H1 (cell line): ENCODE data around the gene OGFOD2. TPM values are rescaled to one million over a fixed set of nuclear protein-coding genes. Genes with fewer than 3 reads are reported as not detected.
A peak's percentile ranks its signal among the peaks of the same experiment; 100 is the strongest.

Experiments
- CTCF ChIA-PET: fragments of 300-600 bp; sonication (Branson Sonifier 250); formaldehyde crosslinking; loops from one replicate; lab custom pipeline; 2021; ENCODE audit not compliant: partially characterized antibody; lab: Charles Lee
- POLR2A ChIA-PET: fragments of 300-600 bp; sonication (Branson Sonifier 250); formaldehyde crosslinking; loops from one replicate; lab custom pipeline; 2021; ENCODE audit warnings: inconsistent platforms; ENCODE audit not compliant: partially characterized antibody; lab: Charles Lee
- DNase-seq, 2 experiments: peaks; one replicate each; pipeline versions ENCODE4 v3.0.0 to v3.0.0-alpha.2; 2010 to 2022; ENCODE audit warnings: low spot score in 2 of 2, low read depth in 1 of 2, mixed read lengths in 1 of 2
- FAIRE-seq: peaks from 2 replicates; lab custom pipeline; 2011; peaks lifted over from hg19 to GRCh38; lab: Jason Lieb, UNC
- H2AFZ ChIP-seq: 2 replicates; pipeline ENCODE4 v1.8.1; 2012; ENCODE audit warnings: low read length, inconsistent platforms
- H2AK5ac ChIP-seq: 2 replicates; pipeline ENCODE4 v1.6.1; 2013; ENCODE audit warnings: low read depth, low read length
- H2BK120ac ChIP-seq: replicated peaks from 2 replicates; pipeline ENCODE3; 2013; ENCODE audit warnings: low read depth, low read length, inconsistent platforms
- H2BK12ac ChIP-seq: 2 replicates; pipeline ENCODE4 v1.6.1; 2013; ENCODE audit warnings: low read depth, low read length
- H2BK15ac ChIP-seq: 2 replicates; pipeline ENCODE4 v1.6.1; 2013; ENCODE audit warnings: low read length
- H2BK20ac ChIP-seq: 2 replicates; pipeline ENCODE4 v1.6.1; 2013; ENCODE audit warnings: low read length
- H2BK5ac ChIP-seq: 2 replicates; pipeline ENCODE4 v1.6.1; 2013; ENCODE audit warnings: low read depth, low read length
- H3K14ac ChIP-seq: 2 replicates; pipeline ENCODE4 v1.6.1; 2013; ENCODE audit warnings: inconsistent platforms; ENCODE audit not compliant: insufficient read length
- H3K18ac ChIP-seq: 2 replicates; pipeline ENCODE4 v1.6.1; 2013; ENCODE audit warnings: low read length; ENCODE audit errors: extremely low read depth
- H3K23ac ChIP-seq: 2 replicates; pipeline ENCODE4 v1.6.1; 2013; ENCODE audit warnings: inconsistent platforms; ENCODE audit not compliant: insufficient read length
- H3K23me2 ChIP-seq: 2 replicates; pipeline ENCODE4 v1.6.1; 2013; ENCODE audit warnings: low read depth, low read length
- H3K27ac ChIP-seq: 2 replicates; pipeline ENCODE4 v1.6.1; 2011; ENCODE audit warnings: low read depth, low read length, inconsistent platforms
- H3K27me3 ChIP-seq, 4 experiments: replicated peaks in 1 of 4; 1 replicate in 1 of 4; 2 replicates in 3 of 4; pipeline versions ENCODE4 v1.6.1 to v1.8.1; 2011 to 2013; ENCODE audit warnings: low read length in 3 of 4, mild to moderate bottlenecking in 3 of 4, inconsistent platforms in 2 of 4, mixed read lengths in 2 of 4, moderate library complexity in 1 of 4; ENCODE audit not compliant: control insufficient read depth in 3 of 4, insufficient read depth in 3 of 4; ENCODE audit errors: extremely low read depth in 1 of 4
- H3K36me3 ChIP-seq, 4 experiments: 2 replicates each; pipeline versions ENCODE4 v1.6.1 to v1.8.1; 2011 to 2013; ENCODE audit warnings: mild to moderate bottlenecking in 4 of 4, low read length in 3 of 4, moderate library complexity in 2 of 4, control low read depth in 1 of 4, inconsistent platforms in 1 of 4; ENCODE audit not compliant: insufficient read depth in 4 of 4, control insufficient read depth in 2 of 4
- H3K4ac ChIP-seq: replicated peaks from 2 replicates; pipeline ENCODE3; 2013; ENCODE audit warnings: low read length, low read depth, mixed read lengths, inconsistent platforms; ENCODE audit not compliant: insufficient read length
- H3K4me1 ChIP-seq, 4 experiments: replicated peaks in 1 of 4; 1 replicate in 1 of 4; 2 replicates in 3 of 4; pipeline versions ENCODE4 v1.6.1 to v1.8.1; 2011 to 2013; ENCODE audit warnings: low read length in 3 of 4, inconsistent platforms in 2 of 4, mixed read lengths in 1 of 4; ENCODE audit not compliant: insufficient read depth in 4 of 4, control insufficient read depth in 3 of 4
- H3K4me2 ChIP-seq, 2 experiments: 2 replicates each; pipeline versions ENCODE4 v1.6.1 to v1.8.1; 2011 to 2013; ENCODE audit warnings: low read depth in 2 of 2, low read length in 2 of 2, control low read depth in 1 of 2, inconsistent platforms in 1 of 2, mild to moderate bottlenecking in 1 of 2; ENCODE audit not compliant: insufficient read depth in 1 of 2
- H3K4me3 ChIP-seq, 4 experiments: fragments of 200-600, 300-600 bp in 1 of 4; sonication (generic), shearing (Covaris generic), sonication (Bioruptor Twin) in 1 of 4; 2 replicates each; pipeline versions ENCODE4 v1.5.1 to v1.8.1; 2011 to 2016; ENCODE audit warnings: low read length in 4 of 4, low read depth in 3 of 4, control low read depth in 2 of 4, inconsistent platforms in 2 of 4, mild to moderate bottlenecking in 2 of 4, mixed read lengths in 1 of 4, moderate library complexity in 1 of 4; ENCODE audit not compliant: insufficient read depth in 2 of 4; ENCODE audit errors: extremely low read depth in 1 of 4
- H3K56ac ChIP-seq: replicated peaks from 2 replicates; pipeline ENCODE3; 2013; ENCODE audit warnings: low read depth, mild to moderate bottlenecking, mixed read lengths, low read length, inconsistent platforms; ENCODE audit not compliant: insufficient read length
- H3K79me1 ChIP-seq: 2 replicates; pipeline ENCODE4 v1.6.1; 2013; ENCODE audit warnings: low read depth, low read length, control low read depth
- H3K79me2 ChIP-seq, 2 experiments: 2 replicates each; pipeline versions ENCODE4 v1.6.1 to v1.8.1; 2012 to 2013; ENCODE audit warnings: low read length in 2 of 2, mild to moderate bottlenecking in 2 of 2, inconsistent platforms in 1 of 2; ENCODE audit not compliant: insufficient read depth in 2 of 2, control insufficient read depth in 1 of 2
- H3K9ac ChIP-seq, 4 experiments: replicated peaks in 1 of 4; 1 replicate in 1 of 4; 2 replicates in 3 of 4; pipeline versions ENCODE4 v1.6.1 to v1.8.1; 2011 to 2013; ENCODE audit warnings: low read depth in 3 of 4, low read length in 3 of 4, control low read depth in 2 of 4, mild to moderate bottlenecking in 2 of 4, moderate library complexity in 2 of 4, inconsistent platforms in 1 of 4; ENCODE audit errors: extremely low read depth in 1 of 4
- H3K9me3 ChIP-seq, 2 experiments: 2 replicates each; pipeline versions ENCODE4 v1.6.1 to v1.8.1; 2012 to 2013; ENCODE audit warnings: mild to moderate bottlenecking in 2 of 2, moderate library complexity in 2 of 2, control low read depth in 1 of 2, inconsistent platforms in 1 of 2, low read depth in 1 of 2, low read length in 1 of 2, mixed read lengths in 1 of 2; ENCODE audit not compliant: insufficient read depth in 2 of 2
- H4K20me1 ChIP-seq, 2 experiments: replicated peaks in 1 of 2; 2 replicates each; pipeline versions ENCODE3 to v1.8.1; 2011 to 2013; ENCODE audit warnings: inconsistent platforms in 2 of 2, low read length in 2 of 2, mild to moderate bottlenecking in 1 of 2; ENCODE audit not compliant: insufficient read depth in 2 of 2, control insufficient read depth in 1 of 2
- H4K5ac ChIP-seq: 2 replicates; pipeline ENCODE4 v1.6.1; 2013; ENCODE audit warnings: low read length, low read depth, mixed read lengths, inconsistent platforms; ENCODE audit not compliant: insufficient read length
- H4K8ac ChIP-seq: 2 replicates; pipeline ENCODE4 v1.8.0; 2013; ENCODE audit warnings: mild to moderate bottlenecking, moderate library complexity, low read length, inconsistent platforms; ENCODE audit not compliant: insufficient read depth; ENCODE audit errors: extremely low read depth
- H4K91ac ChIP-seq: replicated peaks from 2 replicates; pipeline ENCODE3; 2013; ENCODE audit warnings: low read length, mixed read lengths, inconsistent platforms; ENCODE audit not compliant: insufficient read length
- CBX5 ChIP-seq: fragments of 300-800, 300-1000 bp; sonication (generic); IDR thresholded peaks from 2 replicates; pipeline ENCODE4 v1.7.1; 2016; ENCODE audit warnings: antibody characterized with exemption, low read length, low read depth
- CTBP2 ChIP-seq: IDR thresholded peaks from 2 replicates; pipeline ENCODE4 v1.7.0; 2011; ENCODE audit warnings: borderline replicate concordance, mild to moderate bottlenecking, moderate library complexity, mixed read lengths, low read length; ENCODE audit not compliant: insufficient read depth, insufficient read length
- EGR1 ChIP-seq: IDR thresholded peaks from 2 replicates; pipeline ENCODE4 v1.6.1; 2011; ENCODE audit warnings: low read depth, low read length, borderline replicate concordance
- HDAC6 ChIP-seq: IDR thresholded peaks from one replicate; pipeline ENCODE4 v1.7.1; 2012; ENCODE audit warnings: low read depth, mild to moderate bottlenecking, inconsistent platforms, low read length, moderate library complexity
- MAFK ChIP-seq: IDR thresholded peaks from 2 replicates; pipeline ENCODE4 v1.6.1; 2012; ENCODE audit warnings: low read depth, mild to moderate bottlenecking, improper control_type of control experiment, low read length
- SIX5 ChIP-seq: IDR thresholded peaks from 2 replicates; pipeline ENCODE4 v1.6.1; 2011; ENCODE audit warnings: mild to moderate bottlenecking, low read depth, low read length
- WGBS, 2 experiments: shearing (Covaris generic) in 1 of 2; methylation state at CpG; one replicate each; pipeline versions ENCODE4 v1.1.6 to v1.1.7; 2013 to 2015; ENCODE audit warnings: low lambda C conversion rate in 2 of 2, mixed read lengths in 2 of 2, inconsistent platforms in 1 of 2, low coverage in 1 of 2, missing lambda C conversion rate in 1 of 2; ENCODE audit not compliant: insufficient replicate concordance in 2 of 2, insufficient coverage in 1 of 2, insufficient read length in 1 of 2; ENCODE audit errors: extremely low coverage in 1 of 2, missing lambda C conversion rate in 1 of 2; 5-methylcytosine and 5-hydroxymethylcytosine counted together
- polyA plus RNA-seq, 7 experiments: library from polyadenylated mRNA; depleted of rRNA in 3 of 7; stranded (reverse) in 5 of 7; unstranded in 2 of 7; fragments of >200 nt in 5 of 7; fragments of 200-250 nt in 2 of 7; gene quantifications; 1 replicate in 5 of 7; 2 replicates in 1 of 7; 4 replicates in 1 of 7; pipeline versions ENCODE4 v1.2.1 to v1.2.3, GENCODE V29; 2011 to 2013; ENCODE audit warnings: missing spikeins in 2 of 7, mixed read lengths in 2 of 7
- total RNA-seq: library from RNA; stranded (reverse); fragmentation: NEBNext Ultra II Directional; extraction: Animal tissue kit (Norgen Biotek cat#: 25700); gene quantifications from 2 replicates; pipeline ENCODE4 v1.2.1, GENCODE V29; 2021

OGFOD2 gene
- total and polyA plus RNA-seq, 2 of the 8 experiments (the other 6 are each of a cell fraction or from before 2014, with no cell fraction given): 17.3 to 20.3 TPM

DNA sequence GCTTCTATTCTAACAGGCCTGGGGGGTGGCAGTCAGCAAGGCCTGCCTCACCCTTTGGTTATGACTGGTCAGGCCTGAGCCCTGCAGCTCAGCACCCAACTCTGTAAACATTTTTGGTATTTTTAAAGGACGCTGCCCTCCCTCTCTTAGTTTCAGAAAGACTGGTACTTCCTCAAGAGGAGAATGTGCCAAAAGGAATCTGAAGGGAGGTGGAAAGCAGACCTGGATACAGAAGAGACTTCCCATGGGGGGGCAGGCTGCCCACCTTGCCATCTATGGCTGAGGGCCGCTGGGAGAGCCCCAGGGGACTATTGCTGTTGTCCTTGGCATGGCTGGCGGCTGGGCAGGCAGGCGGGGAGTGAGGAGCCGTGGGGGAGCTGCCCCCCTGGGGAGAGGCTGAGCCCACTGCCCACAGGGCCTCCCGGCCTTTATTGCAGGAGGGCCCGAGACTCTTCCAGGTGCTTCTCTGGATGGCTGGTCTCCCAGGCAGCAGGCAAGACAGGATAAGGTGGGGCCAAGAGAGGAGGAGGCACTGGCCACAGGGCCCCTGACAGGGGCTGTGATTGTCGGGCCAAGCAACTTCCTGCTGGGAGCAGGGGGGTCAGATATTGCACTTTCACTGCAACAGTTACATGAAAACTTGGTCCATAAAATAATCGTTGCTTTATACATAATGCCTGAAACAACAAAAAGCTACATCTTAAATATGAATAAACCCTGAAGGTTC lies 8.9 kb downstream of the OGFOD2 start:
- Histone ChIP-seq H3K79me1 (peaks cover 3% of the 10 kb centered on the region; the same call in 1 of the 2 replicates), H3K4me1 (peaks cover 0 to 14% (median 8%) of the 10 kb centered on the region in 4 experiments; a peak in 6 of 7 replicates), H2BK120ac (no peak overlapping the region), H4K20me1 (peaks cover 0 to 7% of the 10 kb centered on the region in 2 experiments), H4K91ac (no peak overlapping the region), H4K5ac (no peak overlapping the region), H3K9me3 (no peaks in the 10 kb centered on the region), H2BK12ac (no peak overlapping the region), H3K27ac (no peak overlapping the region), H3K23me2 (peaks cover 16% of the 10 kb centered on the region; the same call in 1 of the 2 replicates), H3K4ac (no peak overlapping the region), H3K56ac (no peak overlapping the region), H2AFZ (no peak overlapping the region), H2AK5ac (no peak overlapping the region), H3K27me3 (no peaks in the 10 kb centered on the region), H3K4me3 (no peak overlapping the region), H2BK5ac (no peak overlapping the region), H2BK20ac (no peak overlapping the region), H2BK15ac (no peak overlapping the region), H3K36me3 (peaks cover 0 to 6% (median 1%) of the 10 kb centered on the region in 4 experiments; a peak in 2 of 8 replicates), H4K8ac (peak overlapping the region; percentile 63; the same call in 1 of the 2 replicates), H3K9ac (no peak overlapping the region), H3K4me2 (no peak overlapping the region; a peak in 1 of 4 replicates), H3K23ac (no peak overlapping the region), H3K79me2 (peaks cover 0 to 2% of the 10 kb centered on the region in 2 experiments; a peak in 1 of 4 replicates), H3K14ac (no peak overlapping the region), H3K18ac (no peak overlapping the region)
- CTCF ChIA-PET: interaction anchor here (0.6 to 1.8 kb wide), 7 partner anchors 17 to 224 kb away, joined by 3 to 6 read pairs (median 3); no protein-coding TSS in a partner anchor
- no peak for FAIRE-seq
- no peak for DNase-seq
- POLR2A ChIA-PET: interaction anchor here (0.9 to 3.3 kb wide), 8 partner anchors 8 to 34 kb away, joined by 3 to 15 read pairs (median 3); partner anchors contain the start of genes ABCB9 and OGFOD2
- WGBS, 2 experiments: 89% methylated on average over 9 of the region's 9 CpGs; no CpG with 5 or more reads in 1 of the 2 experiments
- TF ChIP-seq CBX5 (no peak), CTBP2 (no peak), SIX5 (no peak), HDAC6 (no peak), MAFK (no peak), EGR1 (no peak)
